HG03378 (cell line): ENCODE data around the gene SFXN5.

ENCODE experiments used
- ATAC-seq: cut with Tn5 transposase; IDR thresholded peaks from one replicate; pipeline ENCODE4 v1.9.1; 2021; ENCODE audit warnings: mild to moderate bottlenecking, moderate library complexity; ENCODE audit not compliant: unreplicated experiment

The SFXN5 gene

GRCh38 chr2:72981536-72981935 lies 90.0 kb downstream of the SFXN5 start:
- no peak for ATAC-seq

GRCh38 chr2:72980535-72981217 lies 90.8 kb downstream of the SFXN5 start:
- ATAC-seq: no peak

GRCh38 chr2:72979896-72980295 lies 91.6 kb downstream of the SFXN5 start:
- ATAC-seq: no peak

GRCh38 chr2:72975017-72975416 lies 96.5 kb downstream of the SFXN5 start:
- ATAC-seq: no peak

- no peak for ATAC-seq
Observed at GRCh38 chr2:72974436-72974754, 97.1 kb downstream of the SFXN5 start.

GRCh38 chr2:72973566-72974435 lies 97.7 kb downstream of the SFXN5 start:
- ATAC-seq: peak; percentile 75

GRCh38 chr2:72973137-72973535 lies 98.4 kb downstream of the SFXN5 start:
- no peak for ATAC-seq

- no peak for ATAC-seq
Observed at GRCh38 chr2:72972352-72973136, 99.0 kb downstream of the SFXN5 start.

GRCh38 chr2:72971036-72971435 lies 100.5 kb downstream of the SFXN5 start:
- ATAC-seq: no peak

GRCh38 chr2:72969706-72970105 lies 101.8 kb downstream of the SFXN5 start:
- ATAC-seq: no peak

- no peak for ATAC-seq
Observed at GRCh38 chr2:72968286-72968685, 103.2 kb downstream of the SFXN5 start.

- no peak for ATAC-seq
Observed at GRCh38 chr2:72965770-72966450, 105.6 kb downstream of the SFXN5 start.

GRCh38 chr2:72965016-72965415 lies 106.5 kb downstream of the SFXN5 start:
- no peak for ATAC-seq

- ATAC-seq: no peak
Observed at GRCh38 chr2:72964146-72964525, 107.4 kb downstream of the SFXN5 start.

GRCh38 chr2:72963423-72964145 lies 107.9 kb downstream of the SFXN5 start:
- ATAC-seq: no peak

- no peak for ATAC-seq
Observed at GRCh38 chr2:72962911-72963310, 108.6 kb downstream of the SFXN5 start.

GRCh38 chr2:72961853-72962468 lies 109.6 kb downstream of the SFXN5 start:
- ATAC-seq: no peak

GRCh38 chr2:72961036-72961720 lies 110.3 kb downstream of the SFXN5 start:
- ATAC-seq: no peak
